RWPE2 (cell line): ENCODE results near the gene CRMP1.

Source experiments
- ATAC-seq: fragments of 200-7000 bp; cut with Tn5 transposase; 3 replicates; pipeline ENCODE4 v1.9.1; 2021; ENCODE audit warnings: low read depth
- DNase-seq: peaks from one replicate; pipeline ENCODE4 v3.0.0-alpha.2; 2020; ENCODE audit warnings: low spot score
- H3K27ac ChIP-seq: fragments of 450-650 bp; 2 replicates; pipeline ENCODE4 v1.5.1; 2017; ENCODE audit warnings: mild to moderate bottlenecking; ENCODE audit not compliant: poor library complexity, severe bottlenecking
- H3K27me3 ChIP-seq: fragments of 250-450 bp; sonication (Bioruptor Pico); 2 replicates; pipeline ENCODE4 v1.5.1; 2021; ENCODE audit warnings: mild to moderate bottlenecking, moderate library complexity; ENCODE audit not compliant: insufficient read depth, poor library complexity, severe bottlenecking
- H3K36me3 ChIP-seq: fragments of 250-450 bp; sonication (Bioruptor Pico); 2 replicates; pipeline ENCODE4 v1.5.1; 2020; ENCODE audit warnings: low read depth, mild to moderate bottlenecking, moderate library complexity
- H3K4me1 ChIP-seq: fragments of 250-450 bp; sonication (Bioruptor Pico); 2 replicates; pipeline ENCODE4 v1.5.1; 2021; ENCODE audit warnings: mild to moderate bottlenecking, moderate library complexity; ENCODE audit not compliant: insufficient read depth, poor library complexity, severe bottlenecking
- H3K4me3 ChIP-seq: fragments of 250-450 bp; sonication (Bioruptor Pico); 2 replicates; pipeline ENCODE4 v1.5.1; 2021; ENCODE audit warnings: mild to moderate bottlenecking, moderate library complexity; ENCODE audit not compliant: severe bottlenecking
- H3K9me3 ChIP-seq: fragments of 250-450 bp; sonication (Bioruptor Pico); 2 replicates; pipeline ENCODE4 v1.5.1; 2021; ENCODE audit warnings: mild to moderate bottlenecking, moderate library complexity; ENCODE audit not compliant: severe bottlenecking
- CTCF ChIP-seq: fragments of 450-650 bp; IDR thresholded peaks from one replicate; pipeline ENCODE4 v1.5.1; 2017; ENCODE audit warnings: mild to moderate bottlenecking, moderate library complexity; ENCODE audit not compliant: poor library complexity, severe bottlenecking

The CRMP1 gene

DNA sequence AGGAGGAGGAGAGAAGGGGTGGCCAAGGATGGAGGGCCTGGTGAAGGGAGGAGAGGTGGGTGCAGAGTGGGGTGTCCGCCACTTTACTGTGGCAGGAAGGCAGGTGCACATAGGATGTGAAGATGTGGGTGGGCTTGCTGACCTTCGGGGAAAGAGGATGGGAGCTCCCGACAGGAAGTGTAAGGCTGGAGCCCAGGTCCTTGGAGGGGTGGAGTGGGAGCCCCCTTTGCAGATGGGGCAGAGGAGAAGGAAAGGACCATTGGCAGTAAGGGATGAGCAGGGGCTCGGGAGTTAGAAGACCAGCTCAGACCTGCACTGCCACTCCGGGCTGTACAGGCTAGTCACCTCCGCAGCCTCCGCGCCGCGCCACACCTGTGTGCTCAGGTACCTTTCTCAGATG, 92.4 kb downstream of the CRMP1 start:
- ATAC-seq (no peak), DNase-seq (no peak)
- no peak overlapping the region for H3K27ac ChIP-seq
- no peaks in the 10 kb centered on the region for H3K4me1 ChIP-seq
- no peaks in the 10 kb centered on the region for H3K9me3 ChIP-seq
- H3K4me3 ChIP-seq = no peak overlapping the region
- no peaks in the 10 kb centered on the region for H3K27me3 ChIP-seq
- H3K36me3 ChIP-seq = peaks cover 33% of the 10 kb centered on the region
- TF ChIP-seq CTCF = no peak

- ATAC-seq (no peak), DNase-seq (no peak)
- no peak for TF ChIP-seq CTCF
- Histone ChIP-seq H3K9me3 (no peaks in the 10 kb centered on the region), H3K4me1 (no peaks in the 10 kb centered on the region), H3K27ac (no peak overlapping the region), H3K27me3 (no peaks in the 10 kb centered on the region), H3K4me3 (no peak overlapping the region), H3K36me3 (peaks cover 39% of the 10 kb centered on the region)
These were observed 93.5 kb downstream of the CRMP1 start for GRCh38 chr4:5799406-5799805.

GRCh38 chr4:5798946-5799345, 93.9 kb downstream of the CRMP1 start:
- TF ChIP-seq CTCF = no peak
- ATAC-seq (no peak), DNase-seq (no peak)
- Histone ChIP-seq H3K36me3 (peaks cover 40% of the 10 kb centered on the region), H3K27ac (no peak overlapping the region), H3K4me1 (no peaks in the 10 kb centered on the region), H3K9me3 (no peaks in the 10 kb centered on the region), H3K27me3 (no peaks in the 10 kb centered on the region), H3K4me3 (no peak overlapping the region)

- H3K36me3 ChIP-seq = peaks cover 45% of the 10 kb centered on the region
- TF ChIP-seq CTCF = no peak
- no peaks in the 10 kb centered on the region for H3K9me3 ChIP-seq
- H3K4me1 ChIP-seq = no peaks in the 10 kb centered on the region
- H3K27me3 ChIP-seq = no peaks in the 10 kb centered on the region
- no peak overlapping the region for H3K4me3 ChIP-seq
- ATAC-seq = no peak
- H3K27ac ChIP-seq = no peak overlapping the region
- DNase-seq = no peak
These were observed 94.4 kb downstream of the CRMP1 start for GRCh38 chr4:5798462-5798861.

GRCh38 chr4:5797866-5798265, 95.0 kb downstream of the CRMP1 start:
- DNase-seq = no peak
- no peaks in the 10 kb centered on the region for H3K27me3 ChIP-seq
- no peaks in the 10 kb centered on the region for H3K9me3 ChIP-seq
- no peak overlapping the region for H3K27ac ChIP-seq
- no peaks in the 10 kb centered on the region for H3K4me1 ChIP-seq
- H3K4me3 ChIP-seq = no peak overlapping the region
- no peak for TF ChIP-seq CTCF
- H3K36me3 ChIP-seq = peaks cover 48% of the 10 kb centered on the region
- no peak for ATAC-seq
